CD4-positive, alpha-beta T cell treated with Interleukin-12 subunit alpha and Interleukin-12 subunit beta, for 1 hour (primary cell): ENCODE results near the gene TRAF5.
"Not testable (repeated sequence)": the region's sequence is repeated elsewhere in the genome, so short reads cannot be mapped to it uniquely, and the experiment has no call there.

Experiments
- DNase-seq: peaks from one replicate; pipeline ENCODE4 v3.0.0-alpha.2; 2020

TRAF5 gene

GRCh38 chr1:211349741-211350140 is 23.1 kb downstream of the TRAF5 start:
- DNase-seq: no peak

- DNase-seq: not testable (repeated sequence)
Observed at GRCh38 chr1:211352055-211352454, 25.4 kb downstream of the TRAF5 start.

- DNase-seq: no peak
Observed at GRCh38 chr1:211352465-211352864, 25.8 kb downstream of the TRAF5 start.

- DNase-seq: peak; percentile 61
Observed at GRCh38 chr1:211352985-211353515, 26.4 kb downstream of the TRAF5 start.

GRCh38 chr1:211353562-211354212 is 27.1 kb downstream of the TRAF5 start:
- DNase-seq: no peak

GRCh38 chr1:211355873-211356272 is 29.2 kb downstream of the TRAF5 start:
- no peak for DNase-seq

- DNase-seq: no peak
Observed at GRCh38 chr1:211356723-211357407, 30.2 kb downstream of the TRAF5 start.

GRCh38 chr1:211358685-211359084 is 32.1 kb downstream of the TRAF5 start:
- no peak for DNase-seq

GRCh38 chr1:211359876-211360275 is 33.2 kb downstream of the TRAF5 start:
- DNase-seq: no peak

- DNase-seq: no peak
Observed at GRCh38 chr1:211361202-211361601, 34.6 kb downstream of the TRAF5 start.

GRCh38 chr1:211369640-211370039 is 43.0 kb downstream of the TRAF5 start:
- no peak for DNase-seq

GRCh38 chr1:211370669-211371068 is 44.0 kb downstream of the TRAF5 start:
- DNase-seq: no peak

GRCh38 chr1:211371406-211372105 is 44.9 kb downstream of the TRAF5 start:
- no peak for DNase-seq

GRCh38 chr1:211372463-211372862 is 45.8 kb downstream of the TRAF5 start:
- no peak for DNase-seq

GRCh38 chr1:211375146-211375818 is 48.6 kb downstream of the TRAF5 start:
- no peak for DNase-seq

GRCh38 chr1:211375949-211376348 is 49.3 kb downstream of the TRAF5 start:
- no peak for DNase-seq

GRCh38 chr1:211376807-211377470 is 50.3 kb downstream of the TRAF5 start:
- DNase-seq: no peak

GRCh38 chr1:211377539-211378450 is 51.2 kb downstream of the TRAF5 start:
- DNase-seq: no peak

- no peak for DNase-seq
Observed at GRCh38 chr1:211378844-211379243, 52.2 kb downstream of the TRAF5 start.

GRCh38 chr1:211379446-211379845 is 52.8 kb downstream of the TRAF5 start:
- no peak for DNase-seq

- DNase-seq: no peak
Observed at GRCh38 chr1:211381481-211382181, 55.0 kb downstream of the TRAF5 start.
